Caco-2 (cell line): ENCODE measurements around the gene TMEM223. TPM values are rescaled to one million over a fixed set of nuclear protein-coding genes. Genes with fewer than 3 reads are reported as not detected.
"Not testable (repeated sequence)": the region's sequence is repeated elsewhere in the genome, so short reads cannot be mapped to it uniquely, and the experiment has no call there.

Source experiments
- BruUV-seq: library from RNA; stranded (reverse); fragments of 400-500 nt; replicated peaks from 2 replicates; lab custom pipeline; 2021; lab: Mats Ljungman, UMichigan
- CTCF ChIA-PET: fragments of 300-600 bp; sonication (Branson Sonifier 250); formaldehyde crosslinking; loops from one replicate; lab custom pipeline; 2022; ENCODE audit warnings: antibody characterized with exemption; lab: Charles Lee
- POLR2A ChIA-PET: fragments of 300-600 bp; sonication (Branson Sonifier 250); formaldehyde crosslinking; loops from one replicate; lab custom pipeline; 2022; ENCODE audit warnings: antibody characterized with exemption; lab: Charles Lee
- DNase-seq, 2 experiments: peaks; one replicate each; pipeline versions ENCODE4 v3.0.0 to v3.0.0-alpha.2; 2020 to 2022
- H3K27me3 ChIP-seq: replicated peaks from 2 replicates; pipeline ENCODE4 v1.6.0; 2011; ENCODE audit warnings: low read length; ENCODE audit not compliant: control insufficient read depth, insufficient read depth
- H3K36me3 ChIP-seq: 2 replicates; pipeline ENCODE4 v1.5.1; 2011; ENCODE audit warnings: low read length; ENCODE audit not compliant: control insufficient read depth, insufficient read depth
- H3K4me1 ChIP-seq: fragments of 250-450 bp; sonication (Bioruptor Pico); 2 replicates; pipeline ENCODE4 v1.5.1; 2020; ENCODE audit warnings: mild to moderate bottlenecking
- H3K4me3 ChIP-seq: 2 replicates; pipeline ENCODE4 v1.5.1; 2011; ENCODE audit warnings: low read depth, mild to moderate bottlenecking, control low read depth, low read length
- H3K9me3 ChIP-seq: fragments of 250-450 bp; sonication (Bioruptor Pico); 2 replicates; pipeline ENCODE4 v1.5.1; 2020; ENCODE audit warnings: mild to moderate bottlenecking, moderate library complexity
- H3K27ac Mint-ChIP-seq: one replicate; pipeline ENCODE4 v1.8.0; 2022; ENCODE audit warnings: mixed read lengths; ENCODE audit not compliant: unreplicated experiment
- H3K27me3 Mint-ChIP-seq: one replicate; pipeline ENCODE4 v1.8.0; 2022; ENCODE audit warnings: mixed read lengths; ENCODE audit not compliant: insufficient read depth, unreplicated experiment
- H3K36me3 Mint-ChIP-seq: one replicate; pipeline ENCODE4 v1.8.0; 2022; ENCODE audit warnings: mild to moderate bottlenecking, mixed read lengths; ENCODE audit not compliant: insufficient read depth, unreplicated experiment
- H3K4me1 Mint-ChIP-seq: one replicate; pipeline ENCODE4 v1.8.0; 2022; ENCODE audit warnings: low read depth, mixed read lengths; ENCODE audit not compliant: unreplicated experiment
- H3K4me3 Mint-ChIP-seq: one replicate; pipeline ENCODE4 v1.8.0; 2022; ENCODE audit warnings: mild to moderate bottlenecking, moderate library complexity, mixed read lengths; ENCODE audit not compliant: unreplicated experiment
- H3K9me3 Mint-ChIP-seq: one replicate; pipeline ENCODE4 v1.8.0; 2022; ENCODE audit warnings: mixed read lengths; ENCODE audit not compliant: unreplicated experiment
- CTCF ChIP-seq, 2 experiments: fragments of 200-600 bp in 1 of 2; IDR thresholded peaks; 1 replicate in 1 of 2; 2 replicates in 1 of 2; pipeline versions ENCODE4 v1.5.1 to v1.8.0; 2011 to 2022; ENCODE audit warnings: antibody characterized with exemption in 1 of 2, control low read depth in 1 of 2, inconsistent platforms in 1 of 2, low read depth in 1 of 2, low read length in 1 of 2, mild to moderate bottlenecking in 1 of 2, moderate library complexity in 1 of 2; ENCODE audit not compliant: insufficient read depth in 1 of 2, severe bottlenecking in 1 of 2, unreplicated experiment in 1 of 2
- intact Hi-C: fragments of 100-400 bp; cut with micrococcal nuclease; formaldehyde crosslinking; loops from one replicate; pipeline ENCODE4 v1.10.0; 2022; ENCODE audit not compliant: unreplicated experiment
- total RNA-seq: library from RNA; stranded (reverse); gene quantifications from 2 replicates; pipeline ENCODE4 v1.2.3, GENCODE V29; 2022

Gene TMEM223
- total RNA-seq, 1 experiment from 2014 or later: 22.7 TPM

GRCh38 chr11:62830904-62831519, 39.2 kb upstream of the TMEM223 start:
- Histone ChIP-seq H3K4me1 (no peaks in the 10 kb centered on the region), H3K36me3 (peaks cover 10% of the 10 kb centered on the region; the same call in 1 of the 2 replicates), H3K27me3 (no peaks in the 10 kb centered on the region), H3K4me3 (peak overlapping the region; percentile 66), H3K9me3 (no peaks in the 10 kb centered on the region)
- Mint-ChIP-seq H3K27me3 (no peaks in the 10 kb centered on the region), H3K36me3 (peaks cover 81% of the 10 kb centered on the region), H3K4me1 (peaks cover 5% of the 10 kb centered on the region), H3K4me3 (peak overlapping the region; percentile 90), H3K9me3 (no peaks in the 10 kb centered on the region), H3K27ac (peak overlapping the region; percentile 100)
- peak in 1 of 2 experiments; percentile 27 for DNase-seq
- CTCF ChIA-PET: interaction anchor here (1.0 to 1.7 kb wide), 2 partner anchors 10 to 44 kb away, joined by 4 to 20 read pairs; partner anchors contain the start of gene TMEM179B
- POLR2A ChIA-PET: interaction anchor here (0.6 to 1.7 kb wide), 16 partner anchors 10 to 240 kb away, joined by 3 to 68 read pairs (median 6); partner anchors contain the start of genes HNRNPUL2, SLC3A2, TMEM179B and TMEM223
- intact Hi-C loops: no loop called here
- BruUV-seq: no TSS peak
- TF ChIP-seq CTCF (IDR thresholded peaks at IDR 0.05; ENCODE audit: insufficient read depth in 1 of 2, low read depth in 1 of 2, low read length in 1 of 2, severe bottlenecking in 1 of 2, unreplicated experiment in 1 of 2): no peak

- H3K4me3 ChIP-seq, H3K4me1 ChIP-seq, H3K9me3 ChIP-seq, H3K27me3 Mint-ChIP-seq, H3K27me3 ChIP-seq, H3K27ac Mint-ChIP-seq, DNase-seq, H3K4me1 Mint-ChIP-seq, H3K9me3 Mint-ChIP-seq, POLR2A ChIA-PET, H3K4me3 Mint-ChIP-seq, H3K36me3 ChIP-seq, BruUV-seq, intact Hi-C loops: not testable (repeated sequence)
- CTCF ChIA-PET: interaction anchor here (1.6 kb wide), 1 partner anchor 41 kb away, joined by 5 read pairs; the partner anchor contains the start of gene TMEM179B
- H3K36me3 Mint-ChIP-seq: peaks cover 85% of the 10 kb centered on the region
Measured at GRCh38 chr11:62828130-62828529, 36.3 kb upstream of the TMEM223 start.

GRCh38 chr11:62823677-62824076, 31.9 kb upstream of the TMEM223 start:
- ChIA-PET CTCF (interaction anchor here (0.6 to 0.7 kb wide), 2 partner anchors 98 to 155 kb away, joined by 3 to 8 read pairs; no protein-coding TSS in a partner anchor), POLR2A (no interaction called here)
- Mint-ChIP-seq H3K27me3 (no peaks in the 10 kb centered on the region), H3K27ac (no peak overlapping the region), H3K4me3 (no peak overlapping the region), H3K36me3 (peaks cover 81% of the 10 kb centered on the region), H3K4me1 (no peaks in the 10 kb centered on the region), H3K9me3 (no peaks in the 10 kb centered on the region)
- no peaks in the 10 kb centered on the region for H3K4me1 ChIP-seq
- intact Hi-C loops: no loop called here
- H3K9me3 ChIP-seq: no peaks in the 10 kb centered on the region
- no peak for TF ChIP-seq CTCF (IDR thresholded peaks at IDR 0.05; ENCODE audit: insufficient read depth in 1 of 2, low read depth in 1 of 2, low read length in 1 of 2, severe bottlenecking in 1 of 2, unreplicated experiment in 1 of 2)
- peaks cover 7% of the 10 kb centered on the region for H3K36me3 ChIP-seq
- no peaks in the 10 kb centered on the region for H3K27me3 ChIP-seq
- no peak for DNase-seq
- BruUV-seq: no TSS peak
- H3K4me3 ChIP-seq: no peak overlapping the region
